ENCODE results near the gene KCNN3.

Gene KCNN3

DNA sequence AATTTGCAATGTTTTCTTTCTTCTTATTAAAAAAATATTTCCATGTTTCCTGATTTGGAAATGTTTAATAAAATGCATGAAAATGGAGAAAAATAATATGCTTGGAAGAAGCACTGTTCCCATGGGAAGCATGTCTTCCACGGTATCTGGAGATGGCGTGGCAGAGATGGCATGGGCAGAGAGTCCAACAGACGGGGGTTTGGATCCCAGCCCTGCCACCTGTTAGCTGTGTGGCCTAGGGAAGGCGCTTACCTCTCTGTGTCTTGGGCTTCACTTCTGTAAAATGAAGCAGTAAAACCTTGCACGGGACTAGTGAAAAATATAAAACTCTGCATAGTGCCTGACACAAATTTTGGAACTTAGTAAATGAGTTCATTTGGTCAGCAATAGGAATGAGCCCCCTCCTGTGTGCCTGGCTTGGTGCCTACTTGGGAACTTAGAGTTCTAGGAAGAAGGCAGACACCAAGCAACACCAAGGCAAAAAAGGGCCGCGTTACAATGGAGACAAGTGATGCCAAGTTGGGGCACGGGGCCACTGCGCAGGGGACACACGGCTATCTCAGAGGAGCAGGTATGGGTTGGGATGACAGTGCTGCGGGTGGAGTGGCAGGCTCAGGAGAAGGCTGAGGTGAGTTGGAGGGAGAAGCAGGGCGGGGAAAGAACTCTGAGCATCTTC, 124.2 kb downstream of the KCNN3 start:
- TF ChIP-seq ISL1 (CRISPR knock-in tag; IDR thresholded peaks at IDR 0.05), result no peak
- TF ChIP-seq ZNF8 (CRISPR knock-in tag; IDR thresholded peaks at IDR 0.05), result no peak
- TF ChIP-seq, protein P1, sequence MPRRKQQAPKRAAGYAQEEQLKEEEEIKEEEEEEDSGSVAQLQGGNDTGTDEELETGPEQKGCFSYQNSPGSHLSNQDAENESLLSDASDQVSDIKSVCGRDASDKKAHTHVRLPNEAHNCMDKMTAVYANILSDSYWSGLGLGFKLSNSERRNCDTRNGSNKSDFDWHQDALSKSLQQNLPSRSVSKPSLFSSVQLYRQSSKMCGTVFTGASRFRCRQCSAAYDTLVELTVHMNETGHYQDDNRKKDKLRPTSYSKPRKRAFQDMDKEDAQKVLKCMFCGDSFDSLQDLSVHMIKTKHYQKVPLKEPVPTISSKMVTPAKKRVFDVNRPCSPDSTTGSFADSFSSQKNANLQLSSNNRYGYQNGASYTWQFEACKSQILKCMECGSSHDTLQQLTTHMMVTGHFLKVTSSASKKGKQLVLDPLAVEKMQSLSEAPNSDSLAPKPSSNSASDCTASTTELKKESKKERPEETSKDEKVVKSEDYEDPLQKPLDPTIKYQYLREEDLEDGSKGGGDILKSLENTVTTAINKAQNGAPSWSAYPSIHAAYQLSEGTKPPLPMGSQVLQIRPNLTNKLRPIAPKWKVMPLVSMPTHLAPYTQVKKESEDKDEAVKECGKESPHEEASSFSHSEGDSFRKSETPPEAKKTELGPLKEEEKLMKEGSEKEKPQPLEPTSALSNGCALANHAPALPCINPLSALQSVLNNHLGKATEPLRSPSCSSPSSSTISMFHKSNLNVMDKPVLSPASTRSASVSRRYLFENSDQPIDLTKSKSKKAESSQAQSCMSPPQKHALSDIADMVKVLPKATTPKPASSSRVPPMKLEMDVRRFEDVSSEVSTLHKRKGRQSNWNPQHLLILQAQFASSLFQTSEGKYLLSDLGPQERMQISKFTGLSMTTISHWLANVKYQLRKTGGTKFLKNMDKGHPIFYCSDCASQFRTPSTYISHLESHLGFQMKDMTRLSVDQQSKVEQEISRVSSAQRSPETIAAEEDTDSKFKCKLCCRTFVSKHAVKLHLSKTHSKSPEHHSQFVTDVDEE (CRISPR knock-in tag; IDR thresholded peaks at IDR 0.05), result no peak
- no peak for TF ChIP-seq CSRNP3 (CRISPR knock-in tag; IDR thresholded peaks at IDR 0.05)
- TF ChIP-seq PPARA (CRISPR knock-in tag; IDR thresholded peaks at IDR 0.05; ENCODE audit: borderline replicate concordance), result no peak
- no peak for TF ChIP-seq ZC3H10 (CRISPR knock-in tag; IDR thresholded peaks at IDR 0.05)
- TF ChIP-seq TCF4 (CRISPR knock-in tag; IDR thresholded peaks at IDR 0.05; ENCODE audit: borderline replicate concordance), result no peak
- TF ChIP-seq ESRRG (CRISPR knock-in tag; IDR thresholded peaks at IDR 0.05), result no peak
- no peak for TF ChIP-seq ZFP30 (CRISPR knock-in tag; IDR thresholded peaks at IDR 0.05)
- TF ChIP-seq GLIS3 (CRISPR knock-in tag; IDR thresholded peaks at IDR 0.05), result no peak
- TF ChIP-seq ZNF70 (CRISPR knock-in tag; IDR thresholded peaks at IDR 0.05), result no peak
- TF ChIP-seq TOX (CRISPR knock-in tag; IDR thresholded peaks at IDR 0.05; ENCODE audit: borderline replicate concordance), result no peak
- no peak for TF ChIP-seq OSR1 (CRISPR knock-in tag; IDR thresholded peaks at IDR 0.05)
- no peak for ATAC-seq

DNA sequence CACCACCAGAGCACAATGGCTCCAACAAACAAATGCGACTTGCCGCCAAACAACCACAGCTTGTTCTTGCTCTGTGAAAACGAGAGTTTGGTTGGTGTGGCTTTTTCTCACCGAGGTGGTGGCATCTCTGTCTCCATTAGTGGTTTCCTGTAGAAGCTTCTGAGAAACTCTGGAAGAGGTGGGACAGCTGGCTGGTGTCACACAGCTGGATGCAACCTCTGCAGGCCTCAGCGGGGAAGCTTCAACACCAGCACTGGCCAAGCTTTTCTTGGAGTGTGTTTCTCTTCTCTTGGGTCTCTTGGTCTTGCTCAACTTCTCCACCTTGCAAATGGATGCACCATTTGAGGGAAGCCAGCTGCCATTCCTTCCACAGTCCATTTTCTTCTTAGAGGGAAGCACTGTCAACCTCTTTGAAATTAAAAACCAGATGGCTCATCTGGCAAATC, 124.8 kb downstream of the KCNN3 start:
- ATAC-seq, result no peak
- TF ChIP-seq POU6F1 (CRISPR knock-in tag; IDR thresholded peaks at IDR 0.05; ENCODE audit: borderline replicate concordance, low read depth), result no peak

GRCh38 chr1:154744352-154745035, 125.6 kb downstream of the KCNN3 start:
- ATAC-seq, result no peak
- TF ChIP-seq, protein P2, sequence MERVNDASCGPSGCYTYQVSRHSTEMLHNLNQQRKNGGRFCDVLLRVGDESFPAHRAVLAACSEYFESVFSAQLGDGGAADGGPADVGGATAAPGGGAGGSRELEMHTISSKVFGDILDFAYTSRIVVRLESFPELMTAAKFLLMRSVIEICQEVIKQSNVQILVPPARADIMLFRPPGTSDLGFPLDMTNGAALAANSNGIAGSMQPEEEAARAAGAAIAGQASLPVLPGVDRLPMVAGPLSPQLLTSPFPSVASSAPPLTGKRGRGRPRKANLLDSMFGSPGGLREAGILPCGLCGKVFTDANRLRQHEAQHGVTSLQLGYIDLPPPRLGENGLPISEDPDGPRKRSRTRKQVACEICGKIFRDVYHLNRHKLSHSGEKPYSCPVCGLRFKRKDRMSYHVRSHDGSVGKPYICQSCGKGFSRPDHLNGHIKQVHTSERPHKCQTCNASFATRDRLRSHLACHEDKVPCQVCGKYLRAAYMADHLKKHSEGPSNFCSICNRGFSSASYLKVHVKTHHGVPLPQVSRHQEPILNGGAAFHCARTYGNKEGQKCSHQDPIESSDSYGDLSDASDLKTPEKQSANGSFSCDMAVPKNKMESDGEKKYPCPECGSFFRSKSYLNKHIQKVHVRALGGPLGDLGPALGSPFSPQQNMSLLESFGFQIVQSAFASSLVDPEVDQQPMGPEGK (CRISPR knock-in tag; IDR thresholded peaks at IDR 0.05; ENCODE audit: borderline replicate concordance), result no peak
- TF ChIP-seq BACH2 (CRISPR knock-in tag; IDR thresholded peaks at IDR 0.05; ENCODE audit: borderline replicate concordance), result no peak
- TF ChIP-seq, protein P3, sequence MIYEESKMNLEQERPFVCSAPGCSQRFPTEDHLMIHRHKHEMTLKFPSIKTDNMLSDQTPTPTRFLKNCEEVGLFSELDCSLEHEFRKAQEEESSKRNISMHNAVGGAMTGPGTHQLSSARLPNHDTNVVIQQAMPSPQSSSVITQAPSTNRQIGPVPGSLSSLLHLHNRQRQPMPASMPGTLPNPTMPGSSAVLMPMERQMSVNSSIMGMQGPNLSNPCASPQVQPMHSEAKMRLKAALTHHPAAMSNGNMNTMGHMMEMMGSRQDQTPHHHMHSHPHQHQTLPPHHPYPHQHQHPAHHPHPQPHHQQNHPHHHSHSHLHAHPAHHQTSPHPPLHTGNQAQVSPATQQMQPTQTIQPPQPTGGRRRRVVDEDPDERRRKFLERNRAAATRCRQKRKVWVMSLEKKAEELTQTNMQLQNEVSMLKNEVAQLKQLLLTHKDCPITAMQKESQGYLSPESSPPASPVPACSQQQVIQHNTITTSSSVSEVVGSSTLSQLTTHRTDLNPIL (CRISPR knock-in tag; IDR thresholded peaks at IDR 0.05; ENCODE audit: low read depth), result no peak
- TF ChIP-seq ARNTL (CRISPR knock-in tag; IDR thresholded peaks at IDR 0.05; ENCODE audit: borderline replicate concordance, low read depth), result no peak
- TF ChIP-seq ESRRG (CRISPR knock-in tag; IDR thresholded peaks at IDR 0.05), result no peak
- no peak for TF ChIP-seq ZC3H10 (CRISPR knock-in tag; IDR thresholded peaks at IDR 0.05)
- no peak for TF ChIP-seq RARB (CRISPR knock-in tag; IDR thresholded peaks at IDR 0.05)
- TF ChIP-seq TOX (CRISPR knock-in tag; IDR thresholded peaks at IDR 0.05; ENCODE audit: borderline replicate concordance), result no peak
- no peak for TF ChIP-seq POU6F1 (CRISPR knock-in tag; IDR thresholded peaks at IDR 0.05; ENCODE audit: borderline replicate concordance, low read depth)
- no peak for TF ChIP-seq ZNF565 (CRISPR knock-in tag; conservative IDR thresholded peaks at IDR 0.05; ENCODE audit: low read depth)
- TF ChIP-seq ZNF8 (CRISPR knock-in tag; IDR thresholded peaks at IDR 0.05), result no peak
- no peak for TF ChIP-seq ZFP30 (CRISPR knock-in tag; IDR thresholded peaks at IDR 0.05)
- no peak for TF ChIP-seq TCF4 (CRISPR knock-in tag; IDR thresholded peaks at IDR 0.05; ENCODE audit: borderline replicate concordance)
- TF ChIP-seq, protein P1 (CRISPR knock-in tag; IDR thresholded peaks at IDR 0.05), result no peak
- no peak for TF ChIP-seq SNAI2 (CRISPR knock-in tag; IDR thresholded peaks at IDR 0.05)

Data from SK-N-SH treated with all-trans-retinoic acid at 6 μM for 48 hours (cell line).